Epithelial cell of alveolus of lung (primary cell): ENCODE data around the gene UBE2U. TPM values are rescaled to one million over a fixed set of nuclear protein-coding genes. Genes with fewer than 3 reads are reported as not detected.

Experiments
- total RNA-seq: library from RNA; depleted of rRNA; stranded (reverse); fragments of >200 nt; gene quantifications from 2 replicates; pipeline ENCODE4 v1.2.1, GENCODE V29; 2015

The UBE2U gene, protein sequence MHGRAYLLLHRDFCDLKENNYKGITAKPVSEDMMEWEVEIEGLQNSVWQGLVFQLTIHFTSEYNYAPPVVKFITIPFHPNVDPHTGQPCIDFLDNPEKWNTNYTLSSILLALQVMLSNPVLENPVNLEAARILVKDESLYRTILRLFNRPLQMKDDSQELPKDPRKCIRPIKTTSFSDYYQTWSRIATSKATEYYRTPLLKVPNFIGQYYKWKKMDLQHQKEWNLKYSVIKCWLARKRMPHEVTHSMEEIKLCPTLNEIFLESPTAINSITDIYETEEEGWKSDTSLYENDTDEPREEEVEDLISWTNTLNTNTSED
- not detected in 2 replicates for total RNA-seq

DNA sequence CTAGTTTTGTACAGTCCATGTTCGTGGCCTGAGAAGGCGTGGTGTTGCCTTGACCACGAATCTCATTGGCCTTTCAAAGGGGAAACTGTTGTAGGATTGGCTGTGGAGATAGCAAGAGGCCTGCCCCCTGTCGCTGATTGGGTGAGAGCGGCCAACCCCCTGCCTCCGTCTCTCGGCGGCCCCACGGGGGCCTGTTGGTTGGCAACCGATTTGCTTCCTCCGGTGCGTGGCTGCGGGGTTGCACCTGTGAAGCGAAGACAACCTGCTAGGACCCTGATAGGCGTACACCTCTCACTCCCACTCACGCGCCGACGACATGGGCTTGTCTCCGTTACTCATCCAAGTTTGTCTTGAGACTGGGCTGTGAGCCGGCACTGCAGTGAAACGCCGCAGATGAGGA, at the start of gene UBE2U:
UBE2U (plus strand) TSS at position 204 of the 400 bp plus-strand sequence. CDS start 428 bp downstream, outside the sequence.

